Left ventricle myocardium superior (tissue), 1 donor: ENCODE data around the gene RBM20. TPM values are rescaled to one million over a fixed set of nuclear protein-coding genes. Genes with fewer than 3 reads are reported as not detected.
A peak's percentile ranks its signal among the peaks of the same experiment; 100 is the strongest.
"Not testable (repeated sequence)": the region's sequence is repeated elsewhere in the genome, so short reads cannot be mapped to it uniquely, and the experiment has no call there.

Source experiments
- ATAC-seq: fragments of 200-7000 bp; cut with Tn5 transposase; one replicate; pipeline ENCODE4 v1.9.1; 2020; ENCODE audit warnings: mild to moderate bottlenecking, moderate library complexity
- DNase-seq: peaks from one replicate; pipeline ENCODE4 v3.0.0-alpha.2; 2020
- intact Hi-C: fragments of 100-400 bp; cut with micrococcal nuclease; formaldehyde crosslinking; loops from one replicate; pipeline ENCODE4 v1.11.0; 2022
- total RNA-seq: library from RNA; stranded (reverse); fragmentation: NEBNext Ultra II Directional; extraction: Animal tissue kit (Norgen Biotek cat#: 25700); gene quantifications from one replicate; pipeline ENCODE4 v1.2.1, GENCODE V29; 2021
- donor health status: DM: no; HTN: yes; CAD: no; lungs with severe emphysema.

RBM20 gene
- total RNA-seq, 1 donor from 2014 or later: 114 TPM

DNA sequence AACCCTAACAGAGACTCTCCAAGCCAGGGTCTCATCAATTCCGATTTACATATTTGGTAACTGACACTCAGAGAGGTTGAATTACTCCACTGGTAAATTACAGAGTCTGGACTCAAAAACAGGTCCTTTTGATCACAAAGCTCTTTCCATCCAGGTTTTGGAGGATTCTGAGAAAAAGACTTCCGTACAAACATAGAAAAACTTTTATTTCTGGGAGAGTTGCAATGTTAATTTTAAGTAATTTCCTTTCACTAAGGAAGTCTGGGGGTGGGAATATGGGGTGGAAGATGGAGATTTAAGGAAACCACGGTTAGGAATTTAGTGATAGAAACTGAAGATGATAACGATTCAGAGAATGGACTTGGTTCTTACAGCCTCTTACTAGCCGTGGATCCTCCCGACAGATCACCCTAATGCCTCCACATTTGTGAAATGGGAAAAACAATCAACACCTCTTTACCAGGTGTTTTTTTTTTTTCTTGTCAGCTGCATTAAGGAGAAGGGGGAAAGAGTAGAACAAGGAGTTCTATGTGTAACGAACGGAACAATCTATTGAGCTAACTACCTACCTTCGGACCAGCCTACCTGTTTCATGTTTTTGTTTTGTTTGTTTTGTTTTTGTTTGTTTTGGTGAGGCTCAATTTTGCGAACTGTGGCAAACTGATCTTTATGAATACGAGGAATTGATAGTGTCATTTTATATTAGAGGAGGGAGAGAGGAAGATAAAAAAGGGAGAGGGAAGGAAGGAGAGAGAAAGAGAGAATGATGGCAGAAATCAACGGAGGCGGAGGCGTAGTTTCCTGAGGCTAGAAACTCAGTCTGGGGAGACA is 1.7 kb upstream of the RBM20 start:
- DNase-seq (no peak), ATAC-seq (no peak)
- intact Hi-C loops: no loop called here

DNA sequence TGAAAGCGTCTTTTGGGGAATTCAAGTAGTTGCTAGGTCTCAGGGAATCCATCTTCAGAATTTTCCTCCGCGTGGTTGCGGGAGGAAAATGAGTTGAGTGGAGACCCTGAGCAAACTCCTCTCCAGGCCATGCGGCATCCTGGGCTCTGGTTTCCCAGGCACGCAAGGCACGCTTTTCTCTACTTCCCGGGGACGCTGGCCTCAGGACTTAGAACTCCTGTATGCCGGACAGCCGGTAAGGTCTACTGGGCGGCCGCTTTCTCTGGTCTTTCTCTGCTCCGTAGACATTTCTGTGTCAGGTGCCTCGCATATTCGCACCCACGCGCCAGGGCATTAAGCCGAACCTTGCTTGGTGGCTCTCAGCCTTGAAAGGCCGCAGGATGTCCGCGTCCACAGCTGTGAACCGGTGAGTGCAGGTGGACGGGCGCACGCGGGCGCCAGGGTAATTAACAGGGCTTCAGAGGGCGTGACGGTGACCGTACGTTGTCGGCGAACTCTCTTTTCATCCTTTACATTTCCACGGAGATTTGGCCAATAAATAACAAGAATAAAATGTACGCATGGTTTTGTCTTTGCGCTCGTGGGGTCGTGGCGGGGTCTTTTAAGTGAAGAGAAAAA is 992 bp upstream of the RBM20 start:
- DNase-seq: peak; percentile 51
- peak; percentile 21 for ATAC-seq
- intact Hi-C loops: no loop called here

DNA sequence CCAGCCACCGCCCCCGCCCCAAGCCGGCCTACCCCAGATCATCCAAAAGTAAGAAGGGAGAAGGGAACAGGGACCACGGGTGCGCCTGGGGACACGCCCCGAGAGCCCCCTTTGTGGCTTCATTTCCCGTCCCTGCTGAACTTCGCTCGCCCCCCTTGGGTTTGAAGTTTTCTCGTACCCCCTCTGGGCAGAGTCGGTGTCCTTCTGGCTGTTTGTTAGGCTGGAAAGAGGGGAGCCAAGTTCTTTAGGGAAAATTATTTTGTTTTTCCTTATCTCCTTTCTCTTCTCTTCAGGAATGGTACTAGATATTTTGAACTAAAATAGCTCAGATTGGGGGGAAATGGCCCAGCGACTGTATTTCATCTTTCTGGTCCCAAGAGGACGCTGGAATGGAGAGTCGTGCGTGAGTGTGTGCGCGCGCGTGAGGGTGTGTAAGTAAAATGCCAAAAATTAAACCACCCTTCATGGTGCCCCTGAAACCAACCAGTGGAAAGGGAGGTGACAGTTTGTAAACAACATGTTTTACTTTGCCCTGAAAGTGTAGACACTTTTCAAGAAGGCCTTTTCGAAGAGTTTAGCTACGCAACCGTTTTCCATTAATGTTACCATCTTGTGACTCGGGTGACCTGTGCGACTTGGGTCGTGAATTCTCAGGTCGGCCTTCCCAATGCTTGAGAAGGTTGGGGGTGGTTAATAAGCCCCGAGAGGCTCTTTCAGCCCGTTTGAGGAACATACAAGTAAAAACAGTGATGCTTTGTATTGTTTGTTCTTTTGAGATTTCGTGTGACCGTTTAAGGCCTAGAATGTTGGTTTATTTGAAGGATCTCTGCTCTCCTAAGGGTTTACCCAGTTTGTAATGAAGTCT is 694 bp downstream of the RBM20 start:
- no peak for ATAC-seq
- intact Hi-C loops: no loop called here

DNA sequence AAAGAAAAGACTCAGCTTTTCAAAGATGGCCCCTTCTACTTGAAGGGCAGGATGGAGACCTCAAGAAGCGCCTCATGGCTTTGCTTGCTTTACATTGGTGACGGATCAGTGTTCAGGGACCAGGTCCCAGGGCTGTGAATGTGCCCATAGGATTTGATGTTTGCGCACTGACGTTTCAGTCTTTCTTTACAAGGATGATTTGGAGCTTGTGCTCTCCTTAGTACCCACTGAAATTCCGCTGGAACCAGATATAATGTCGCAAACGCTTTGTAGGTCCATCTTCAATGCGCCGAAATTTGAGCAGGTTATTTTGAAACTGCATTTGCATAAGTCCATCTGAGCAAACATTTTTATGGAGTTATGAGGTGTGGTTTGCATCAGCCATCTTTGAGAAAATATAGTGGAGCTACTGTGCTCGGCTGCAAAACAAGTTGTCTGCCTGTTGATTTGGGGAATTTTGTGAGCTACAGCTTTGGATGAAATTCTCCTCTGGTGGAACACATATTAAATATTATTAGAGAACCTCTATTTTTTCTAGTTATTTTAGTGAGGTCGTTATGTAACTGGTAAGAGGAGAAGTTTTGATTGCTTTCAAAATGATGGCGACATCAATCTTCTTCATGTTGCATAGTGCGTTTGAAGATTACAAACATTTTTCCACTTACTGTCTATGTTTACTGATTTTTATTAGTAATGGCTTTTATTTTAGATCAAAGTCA is 2.4 kb downstream of the RBM20 start:
- intact Hi-C loops: no loop called here
- DNase-seq: no peak
- no peak for ATAC-seq

More for the DNA sequence above, 694 bp downstream of the RBM20 start:
- no peak for DNase-seq

DNA sequence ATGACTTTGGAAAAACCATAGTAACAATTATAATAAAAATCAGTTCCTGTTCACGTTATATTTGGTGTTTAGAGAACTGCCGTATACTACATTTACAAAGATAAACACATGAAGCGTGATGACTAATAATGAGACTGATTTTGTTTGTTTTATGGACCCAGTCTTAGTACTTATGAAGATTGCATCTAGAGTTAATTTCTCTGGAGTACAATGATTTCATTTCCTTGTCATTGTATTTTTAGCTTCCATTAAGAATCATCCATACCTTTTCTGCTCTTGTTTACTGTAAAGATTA is 2.9 kb downstream of the RBM20 start:
- ATAC-seq (no peak), DNase-seq (no peak)
- intact Hi-C loops: no loop called here

DNA sequence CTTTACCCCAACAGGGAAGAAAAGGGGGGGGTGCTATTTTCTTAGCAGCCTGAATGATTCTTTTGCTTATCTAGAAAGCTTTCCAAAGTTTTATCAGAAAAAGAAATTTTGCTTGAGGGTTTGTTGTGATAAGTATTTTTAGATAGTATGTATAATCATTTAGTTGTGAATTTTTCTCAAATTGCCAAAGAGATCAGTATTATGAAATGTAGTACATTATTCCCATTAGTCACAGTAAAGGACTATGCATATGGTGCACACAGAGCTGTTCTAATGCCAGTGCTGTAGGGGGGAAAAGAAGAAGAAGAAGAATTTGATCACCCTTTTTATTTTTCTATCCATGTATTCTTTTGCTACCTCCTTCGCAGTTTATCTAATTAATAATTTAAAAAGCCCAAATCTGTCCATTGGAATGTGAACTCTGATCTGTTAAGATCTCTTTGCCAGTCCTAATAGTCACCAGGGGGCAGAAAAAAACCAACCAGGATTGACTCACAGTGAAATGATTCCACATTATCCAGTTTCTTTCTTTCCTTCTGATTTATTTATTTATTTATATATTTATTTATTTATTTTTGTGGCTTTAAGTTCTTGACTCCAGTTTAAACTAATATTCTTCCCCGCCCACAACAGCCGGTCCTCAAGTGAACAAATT is 4.7 kb downstream of the RBM20 start:
- DNase-seq: no peak
- intact Hi-C loops: no loop called here
- ATAC-seq: no peak

DNA sequence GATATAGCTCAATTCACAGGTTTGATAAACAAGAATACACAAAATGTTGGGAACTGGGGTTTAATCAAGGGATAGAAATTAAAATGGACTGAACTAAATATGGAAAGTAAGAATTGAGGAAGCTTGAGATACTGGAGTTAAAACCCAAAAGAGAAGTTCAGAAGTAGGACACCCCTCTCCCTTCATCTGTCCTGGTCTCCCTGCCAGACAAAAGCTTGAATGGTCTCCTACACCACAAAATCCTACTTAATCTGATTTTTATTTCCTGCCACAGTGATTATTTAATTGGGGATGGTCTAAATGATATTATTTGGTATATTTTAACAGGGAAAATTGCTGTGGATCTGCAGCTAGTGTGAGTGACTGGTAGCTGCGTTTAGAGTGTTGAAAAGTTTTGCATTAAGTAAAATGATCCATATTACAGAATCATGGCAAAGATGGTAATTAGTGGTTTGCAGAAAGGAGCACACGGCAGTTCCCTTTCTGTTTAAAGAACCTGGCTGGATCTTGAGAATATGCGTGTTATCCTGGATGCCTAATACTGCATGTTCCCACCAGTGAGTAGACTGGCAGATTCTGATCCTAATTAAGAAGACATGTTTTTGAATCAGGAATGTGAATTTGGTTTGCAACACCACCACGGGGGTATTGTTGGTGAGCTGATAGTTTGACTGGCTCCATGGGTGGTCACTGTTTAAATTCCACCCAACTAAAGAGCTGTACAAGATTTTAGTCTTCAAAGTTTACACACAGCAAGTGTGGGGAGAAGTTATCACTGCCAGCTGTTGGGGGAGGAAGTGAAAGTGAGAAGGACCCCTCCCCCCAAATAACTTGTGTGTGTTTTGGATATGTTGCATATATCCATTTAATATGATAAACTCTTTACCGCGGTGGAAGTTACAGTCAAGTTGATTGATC is 5.5 kb downstream of the RBM20 start:
- DNase-seq (no peak), ATAC-seq (no peak)
- intact Hi-C loops: no loop called here

DNA sequence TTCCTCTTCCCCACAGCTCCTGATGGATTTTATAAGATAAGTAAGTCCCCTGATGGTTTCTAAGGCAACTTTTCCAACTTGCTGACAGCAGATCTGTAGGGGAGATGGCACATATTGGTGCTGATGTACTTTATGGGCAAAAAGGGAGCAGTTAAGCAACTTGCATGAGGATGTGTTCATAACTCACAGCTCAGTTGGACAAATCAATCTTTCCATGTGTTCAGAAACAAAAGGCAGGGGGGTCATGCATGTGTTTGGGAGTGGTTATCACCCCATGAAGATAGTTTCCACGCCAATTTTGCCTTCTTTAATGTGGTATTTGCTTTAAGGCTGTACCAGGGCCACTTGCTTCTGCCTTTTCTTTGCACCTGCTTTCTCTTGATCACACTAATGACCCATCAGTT is 6.1 kb downstream of the RBM20 start:
- ATAC-seq (no peak), DNase-seq (no peak)
- intact Hi-C loops: no loop called here

DNA sequence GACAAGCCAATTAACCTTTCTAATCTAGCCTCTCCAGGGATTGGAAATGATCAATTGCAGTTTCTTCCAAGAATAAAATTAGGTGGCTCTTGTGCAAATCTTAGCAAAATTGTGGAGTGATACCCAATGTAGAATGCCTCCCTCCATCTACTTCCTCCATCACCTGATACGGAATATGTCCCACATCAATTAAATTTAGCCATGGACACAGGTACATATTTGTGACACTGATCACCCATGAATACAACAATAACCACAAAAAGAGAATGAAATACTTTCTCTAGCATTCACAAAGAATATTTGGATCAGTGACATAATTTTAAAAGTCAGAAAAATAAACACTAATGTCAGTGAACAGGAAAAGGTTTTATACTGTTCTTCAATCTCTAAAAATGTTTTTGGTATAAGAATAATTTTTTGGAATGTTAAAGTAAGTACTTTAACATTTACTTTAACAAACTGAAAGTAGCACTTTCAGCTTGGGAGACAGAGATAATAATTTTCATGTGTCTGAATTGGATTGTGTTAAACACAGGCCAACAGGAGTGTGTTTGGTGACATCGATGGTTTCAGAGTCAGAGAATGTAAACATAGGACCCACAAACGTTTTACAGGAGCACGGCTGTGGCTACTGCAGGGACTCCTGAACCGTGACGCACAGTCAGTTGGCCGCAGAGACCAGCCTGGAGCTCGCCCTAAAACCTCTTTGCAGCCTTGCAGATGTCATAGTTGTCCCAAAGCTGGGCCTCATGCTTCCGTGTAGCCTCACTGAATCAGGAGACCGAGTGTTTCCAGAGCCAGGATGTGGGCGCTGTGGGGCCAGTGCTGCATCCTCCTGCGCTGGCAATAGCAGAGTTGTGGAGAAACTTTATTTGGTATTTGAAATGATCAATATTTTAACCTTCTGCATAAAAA is 7.2 kb downstream of the RBM20 start:
- ATAC-seq (peak; percentile 78), DNase-seq (peak; percentile 53)
- intact Hi-C loops: no loop called here

DNA sequence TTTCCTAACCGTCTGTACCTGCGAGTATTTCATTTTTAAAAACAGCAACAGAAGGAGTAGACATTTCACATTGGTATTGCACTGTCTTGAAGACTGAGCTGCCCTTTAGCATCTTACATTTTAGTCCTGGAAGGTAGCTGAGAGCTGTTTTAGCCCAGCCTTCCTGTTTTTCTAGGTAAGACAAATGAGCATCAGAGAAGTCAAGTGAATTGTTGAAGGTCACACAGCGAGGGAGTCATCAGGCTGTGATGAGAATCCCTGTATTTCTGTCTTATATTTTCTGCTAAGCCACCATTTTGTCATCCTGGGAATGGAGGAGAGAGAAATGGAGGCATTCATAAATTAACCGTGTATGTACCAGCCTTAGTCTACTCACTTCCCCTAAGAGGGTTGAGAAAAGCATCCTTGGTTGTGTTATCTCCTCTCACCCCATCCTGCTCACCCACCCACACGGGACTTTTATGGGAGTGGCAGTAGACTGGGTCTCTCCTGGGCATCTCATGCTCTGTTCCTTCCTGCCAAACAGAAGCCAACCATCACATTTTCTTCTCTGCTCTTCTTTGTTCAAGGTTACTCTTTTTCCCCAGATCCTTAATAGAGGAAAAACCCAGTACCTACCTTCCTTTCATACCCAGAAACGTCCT is 8.5 kb downstream of the RBM20 start:
- ATAC-seq: no peak

DNA sequence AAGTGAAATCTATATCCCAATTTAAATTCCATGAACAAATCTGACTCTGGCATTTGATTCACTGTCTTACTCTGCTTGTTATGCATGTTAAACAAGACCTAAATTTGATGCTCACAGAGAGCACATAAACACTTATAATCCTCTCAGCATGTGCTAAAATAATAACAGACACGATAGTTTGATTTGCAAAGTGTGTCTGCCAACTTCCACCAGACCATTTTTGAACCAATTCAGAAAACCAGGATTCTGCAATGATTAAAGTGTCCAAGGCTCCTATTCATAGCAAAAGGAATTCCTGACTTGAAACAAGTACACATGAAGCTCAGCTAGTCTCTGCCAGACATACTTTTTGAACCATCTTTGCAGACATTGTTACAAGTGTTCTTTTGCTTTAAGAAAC is 11.2 kb downstream of the RBM20 start:
- DNase-seq (no peak), ATAC-seq (no peak)
- intact Hi-C loops: no loop called here

More for the DNA sequence above, 8.5 kb downstream of the RBM20 start:
- intact Hi-C loops: no loop called here
- no peak for DNase-seq

DNA sequence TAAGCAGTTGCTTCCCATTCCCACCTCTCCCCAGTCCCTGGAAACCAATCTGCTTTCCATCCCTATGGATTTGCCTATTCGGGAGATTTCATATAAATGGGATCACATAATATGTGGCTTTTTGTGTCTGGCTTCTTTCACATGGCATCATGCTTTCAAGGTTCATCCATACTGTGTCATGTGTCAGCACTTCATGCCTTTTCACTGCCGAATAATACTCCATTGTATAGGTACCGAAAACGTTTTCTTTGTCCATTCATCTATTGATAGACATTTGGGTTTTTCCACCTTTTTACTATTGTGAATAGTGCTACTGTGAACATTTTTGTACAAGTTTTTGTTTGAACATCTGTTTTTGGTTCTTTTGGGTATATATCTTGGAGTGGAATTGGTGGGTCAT is 12.5 kb downstream of the RBM20 start:
- ATAC-seq: no peak
- DNase-seq: no peak
- intact Hi-C loops: no loop called here

DNA sequence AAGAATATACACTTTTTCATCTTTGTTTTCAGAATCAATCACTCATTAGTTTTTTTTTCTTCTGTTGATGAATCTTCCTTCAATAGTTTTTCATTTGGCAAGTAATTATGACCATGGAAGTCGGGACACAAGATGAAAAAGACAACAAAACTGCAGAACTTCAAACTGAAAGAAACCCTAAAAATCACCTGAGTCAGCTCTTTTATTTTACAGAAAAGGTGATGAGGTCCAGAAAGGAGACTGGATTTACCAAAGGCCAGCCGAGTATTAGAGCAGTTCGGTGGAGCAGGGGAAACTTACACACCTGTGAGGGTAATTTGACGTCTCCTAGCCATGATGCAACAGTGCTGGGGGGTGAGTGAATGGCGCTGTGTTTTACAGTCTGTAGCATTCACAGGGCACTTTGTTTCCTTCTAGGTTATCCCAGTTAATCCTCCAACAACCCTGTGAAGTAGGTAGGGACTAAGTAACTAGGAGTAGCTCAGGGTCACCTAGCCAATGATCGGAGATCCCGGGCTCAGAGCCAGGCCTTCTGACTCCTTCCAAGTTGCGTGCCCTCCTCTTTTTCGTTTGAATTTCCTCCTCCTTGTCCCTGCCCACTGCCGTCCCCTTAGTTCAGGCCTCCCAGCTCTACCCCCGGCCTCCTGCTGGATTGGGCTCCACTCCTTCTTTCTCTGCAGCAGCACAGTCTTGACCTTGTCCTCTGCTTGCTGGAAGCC is 14.0 kb downstream of the RBM20 start:
- intact Hi-C loops: no loop called here
- DNase-seq (peak; percentile 47), ATAC-seq (peak; percentile 51)

DNA sequence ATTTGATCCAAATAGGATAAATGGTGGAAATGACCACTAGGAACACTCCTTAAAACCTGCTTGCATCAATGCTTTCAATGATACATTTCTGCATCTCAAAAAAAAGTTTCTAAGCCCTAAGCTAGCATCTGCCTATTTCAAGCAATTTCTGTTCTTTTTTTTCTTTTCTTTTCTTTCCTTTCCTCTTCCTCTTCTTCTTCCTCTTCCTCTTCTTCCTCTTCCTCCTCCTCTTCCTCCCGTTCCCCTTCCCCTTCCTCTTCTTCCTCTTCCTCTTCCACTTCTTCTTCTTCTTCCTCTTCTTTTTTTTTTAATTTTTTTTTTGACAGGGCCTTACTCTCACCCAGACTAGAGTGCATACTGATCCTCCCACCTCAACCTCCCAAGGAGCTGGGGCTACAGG is 15.4 kb downstream of the RBM20 start:
- DNase-seq (no peak), ATAC-seq (no peak)
- intact Hi-C loops: no loop called here

DNA sequence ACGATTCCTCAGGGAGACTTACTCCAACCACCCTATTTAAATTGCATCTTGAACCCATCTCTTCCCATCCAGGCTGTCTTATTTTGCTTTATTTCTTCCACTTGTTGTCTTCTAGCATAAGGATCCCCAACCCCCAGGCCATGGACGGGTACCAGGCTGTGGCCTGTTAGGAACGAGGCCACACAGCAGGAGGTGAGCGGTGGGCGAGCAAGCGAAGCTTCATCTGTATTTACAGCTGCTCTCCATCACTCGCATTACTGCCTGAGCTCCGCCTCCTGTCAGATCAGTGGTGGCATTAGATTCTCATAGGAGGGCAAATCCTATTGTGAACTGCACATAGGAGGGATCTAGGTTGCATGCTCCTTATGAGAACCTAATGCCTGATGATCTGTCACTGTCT is 16.2 kb downstream of the RBM20 start:
- intact Hi-C loops, DNase-seq, ATAC-seq: not testable (repeated sequence)

DNA sequence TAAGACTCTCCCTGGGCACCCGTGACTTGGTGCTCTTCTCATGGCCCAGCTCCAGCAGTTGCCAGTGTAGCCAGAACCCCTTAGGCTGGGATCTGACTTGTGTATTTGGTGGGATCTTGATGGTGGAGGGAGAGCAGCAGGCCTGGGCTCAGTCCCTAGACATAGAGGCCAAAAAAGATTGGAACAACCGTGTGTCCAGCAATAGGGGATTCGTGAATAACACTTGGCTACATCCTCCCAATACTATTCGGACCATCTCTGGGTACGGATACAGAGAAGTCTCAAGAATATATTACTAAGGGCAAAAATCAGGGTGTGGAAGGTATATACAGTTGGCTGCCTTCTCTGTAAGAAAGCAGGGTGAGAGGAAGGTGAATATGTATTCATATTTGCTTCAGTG is 17.2 kb downstream of the RBM20 start:
- DNase-seq: no peak
- no peak for ATAC-seq
- intact Hi-C loops: no loop called here
